NB4 (cell line): ENCODE results near the gene MAP3K1.

Experiments
- DNase-seq: peaks from one replicate; pipeline ENCODE4 v3.0.0; 2010; ENCODE audit warnings: low read depth
- H3K4me3 ChIP-seq: one replicate; pipeline ENCODE4 v1.5.1; 2011; ENCODE audit warnings: mild to moderate bottlenecking, low read depth, low read length, moderate library complexity
- MYC ChIP-seq: IDR thresholded peaks from 2 replicates; pipeline ENCODE4 v1.6.1; 2011; ENCODE audit warnings: low read depth, low read length
- POLR2A ChIP-seq: IDR thresholded peaks from 2 replicates; pipeline ENCODE4 v1.6.1; 2011; ENCODE audit warnings: mild to moderate bottlenecking; ENCODE audit not compliant: insufficient read length; ENCODE audit errors: extremely low read depth
- TF ChIP-seq, protein P1 (sequence below): IDR thresholded peaks from one replicate; pipeline ENCODE4 v1.5.1; 2012; ENCODE audit warnings: low read depth, low read length
- TF ChIP-seq, protein P2 (sequence below): IDR thresholded peaks from 2 replicates; pipeline ENCODE4 v1.6.1; 2011; ENCODE audit warnings: low read depth, low read length

Gene MAP3K1

DNA sequence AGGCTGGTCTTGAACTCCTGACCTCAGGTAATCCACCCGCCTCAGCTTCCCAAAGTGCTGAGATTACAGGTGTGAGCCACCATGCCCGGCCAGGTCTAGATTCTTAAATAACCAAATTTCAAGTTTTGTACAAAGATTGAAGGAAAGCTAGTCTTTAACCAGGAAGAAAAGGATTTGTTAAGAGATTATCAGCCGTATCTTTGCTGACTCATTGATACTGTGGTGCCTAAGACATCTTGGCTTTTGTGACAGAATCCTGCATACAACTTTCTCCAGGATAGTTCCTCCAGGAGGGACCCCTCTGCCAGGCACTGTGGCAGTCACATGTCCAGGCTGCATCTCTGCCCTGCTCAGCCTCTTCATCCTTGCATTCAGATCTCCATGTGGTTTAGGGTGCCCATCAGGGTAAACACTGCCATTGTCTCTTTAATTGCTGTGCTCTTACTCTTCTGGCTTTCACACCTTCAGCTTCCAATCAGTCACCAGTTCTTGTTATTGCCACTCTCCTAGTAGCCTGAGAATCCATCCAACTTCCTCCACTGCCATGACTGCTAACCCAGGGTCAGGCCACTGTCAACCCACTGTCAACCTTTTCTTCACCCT lies 10.0 kb downstream of the MAP3K1 start:
- TF ChIP-seq MYC: no peak
- TF ChIP-seq, protein P1, sequence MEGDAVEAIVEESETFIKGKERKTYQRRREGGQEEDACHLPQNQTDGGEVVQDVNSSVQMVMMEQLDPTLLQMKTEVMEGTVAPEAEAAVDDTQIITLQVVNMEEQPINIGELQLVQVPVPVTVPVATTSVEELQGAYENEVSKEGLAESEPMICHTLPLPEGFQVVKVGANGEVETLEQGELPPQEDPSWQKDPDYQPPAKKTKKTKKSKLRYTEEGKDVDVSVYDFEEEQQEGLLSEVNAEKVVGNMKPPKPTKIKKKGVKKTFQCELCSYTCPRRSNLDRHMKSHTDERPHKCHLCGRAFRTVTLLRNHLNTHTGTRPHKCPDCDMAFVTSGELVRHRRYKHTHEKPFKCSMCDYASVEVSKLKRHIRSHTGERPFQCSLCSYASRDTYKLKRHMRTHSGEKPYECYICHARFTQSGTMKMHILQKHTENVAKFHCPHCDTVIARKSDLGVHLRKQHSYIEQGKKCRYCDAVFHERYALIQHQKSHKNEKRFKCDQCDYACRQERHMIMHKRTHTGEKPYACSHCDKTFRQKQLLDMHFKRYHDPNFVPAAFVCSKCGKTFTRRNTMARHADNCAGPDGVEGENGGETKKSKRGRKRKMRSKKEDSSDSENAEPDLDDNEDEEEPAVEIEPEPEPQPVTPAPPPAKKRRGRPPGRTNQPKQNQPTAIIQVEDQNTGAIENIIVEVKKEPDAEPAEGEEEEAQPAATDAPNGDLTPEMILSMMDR: no peak
- TF ChIP-seq, protein P2, sequence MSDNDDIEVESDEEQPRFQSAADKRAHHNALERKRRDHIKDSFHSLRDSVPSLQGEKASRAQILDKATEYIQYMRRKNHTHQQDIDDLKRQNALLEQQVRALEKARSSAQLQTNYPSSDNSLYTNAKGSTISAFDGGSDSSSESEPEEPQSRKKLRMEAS: no peak
- TF ChIP-seq POLR2A: no peak
- no peak for DNase-seq

DNA sequence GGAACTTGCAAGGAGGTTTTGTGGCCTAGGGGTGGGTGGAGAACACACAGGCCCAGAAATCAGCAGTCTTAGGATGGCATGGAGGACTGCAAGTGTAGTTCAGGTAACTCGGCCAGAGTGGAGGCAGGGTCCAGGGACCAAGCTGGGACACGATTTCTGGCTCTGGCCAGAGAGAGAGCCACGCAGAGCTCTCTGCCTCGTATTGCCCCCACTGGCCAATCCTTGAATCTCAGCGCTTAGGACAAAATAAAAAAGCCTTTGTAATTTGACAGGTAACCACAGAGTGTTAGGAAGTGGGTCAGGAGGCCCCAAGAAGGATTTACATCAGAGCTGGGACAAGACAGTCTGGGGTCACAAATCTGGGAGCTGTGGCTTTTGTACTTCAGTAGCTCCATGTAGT lies 11.7 kb downstream of the MAP3K1 start:
- no peak for TF ChIP-seq POLR2A
- TF ChIP-seq, protein P1: peak; percentile 24
- DNase-seq: peak; percentile 42
- no peak overlapping the region for H3K4me3 ChIP-seq

More for the DNA sequence above, 10.0 kb downstream of the MAP3K1 start:
- no peak overlapping the region for H3K4me3 ChIP-seq

DNA sequence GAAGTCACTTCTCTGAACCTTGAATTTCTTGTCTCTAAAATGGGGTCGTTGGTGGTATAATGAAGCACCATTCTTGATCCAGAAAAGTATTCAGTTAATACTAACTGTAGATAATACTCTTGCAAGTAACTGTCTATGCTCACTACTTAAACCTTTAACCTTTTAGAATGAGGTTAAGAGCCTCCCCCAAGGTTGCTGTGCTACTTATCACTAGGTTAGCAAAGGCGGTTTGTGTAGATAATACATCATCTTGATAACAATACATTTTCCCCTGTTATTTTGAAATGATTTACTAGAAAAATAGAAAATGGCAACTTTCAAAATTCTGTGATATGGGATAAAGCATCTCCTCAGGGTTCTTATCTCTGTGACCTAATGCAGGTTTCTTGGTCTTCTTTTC lies 12.6 kb downstream of the MAP3K1 start:
- TF ChIP-seq, protein P1: no peak
- TF ChIP-seq, protein P2: no peak
- TF ChIP-seq POLR2A (no peak), MYC (no peak)
- H3K4me3 ChIP-seq: no peak overlapping the region
- no peak for DNase-seq

DNA sequence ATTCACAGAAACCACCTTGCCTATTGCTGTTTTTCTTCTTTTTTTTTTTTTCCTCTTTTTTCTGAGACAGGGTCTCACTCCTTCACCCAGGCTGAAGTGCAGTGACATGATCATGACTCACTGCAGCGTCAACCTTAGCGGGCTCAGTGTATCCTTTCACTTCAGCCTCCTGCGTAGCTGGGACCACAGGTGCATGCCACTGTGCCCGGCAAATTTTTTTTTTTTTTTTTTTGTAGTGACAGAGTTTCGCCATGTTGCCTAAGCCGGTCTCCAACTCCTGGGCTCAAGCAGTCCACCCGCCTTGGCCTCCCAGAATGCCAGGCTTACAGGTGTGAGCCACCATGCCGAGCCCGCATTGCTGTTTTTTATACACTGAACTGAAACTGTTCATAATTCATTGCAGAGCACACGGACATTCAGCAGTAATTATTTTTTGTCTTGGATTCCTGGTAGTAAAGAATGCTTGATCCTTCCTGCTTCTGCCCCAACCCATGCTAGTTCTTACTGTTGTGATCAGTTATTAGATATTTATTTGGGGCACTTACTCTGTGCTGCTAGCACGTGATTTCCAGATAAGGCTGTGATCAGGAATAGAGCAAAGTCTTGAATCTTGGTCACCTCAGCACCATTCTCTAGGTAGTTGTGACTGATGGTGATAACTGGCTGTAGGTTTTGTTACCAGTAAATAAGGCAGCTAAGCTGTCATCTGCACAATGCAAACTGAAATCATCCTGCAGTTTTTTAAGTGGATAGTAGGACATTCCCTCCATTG lies 14.0 kb downstream of the MAP3K1 start:
- no peak for TF ChIP-seq MYC
- TF ChIP-seq, protein P2: no peak
- no peak for TF ChIP-seq POLR2A
- TF ChIP-seq, protein P1: no peak
- DNase-seq: peak; percentile 70
- H3K4me3 ChIP-seq: no peak overlapping the region

DNA sequence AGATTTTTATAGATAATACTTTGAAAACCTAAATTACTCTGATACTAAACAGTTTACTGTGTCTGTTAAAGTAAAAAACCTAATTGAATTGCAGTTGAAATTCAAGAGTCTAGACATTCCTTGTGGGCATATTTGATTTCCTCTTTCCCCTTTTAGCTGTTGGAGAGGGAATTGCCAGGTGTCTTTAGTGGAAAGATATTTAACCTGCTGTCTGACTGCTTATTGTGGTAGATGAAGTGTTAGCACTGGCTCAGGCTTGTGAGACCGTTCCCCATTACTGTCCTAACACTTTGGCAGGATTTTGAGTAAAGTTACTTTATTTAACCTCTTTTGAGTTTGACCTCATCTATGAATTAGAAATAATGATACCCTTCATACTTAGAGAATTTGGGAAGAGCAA lies 16.4 kb downstream of the MAP3K1 start:
- no peak for TF ChIP-seq MYC
- no peak for TF ChIP-seq POLR2A
- TF ChIP-seq, protein P2: no peak
- TF ChIP-seq, protein P1: no peak
- no peak overlapping the region for H3K4me3 ChIP-seq
- DNase-seq: no peak
